ENCODE data around the gene DDX31.

Gene DDX31

GRCh38 chr9:132631685-132632084 is 38.1 kb downstream of the DDX31 start:
- DNase-seq, result no peak

- no peak for DNase-seq
Measured at GRCh38 chr9:132631280-132631679, 38.5 kb downstream of the DDX31 start.

DNA sequence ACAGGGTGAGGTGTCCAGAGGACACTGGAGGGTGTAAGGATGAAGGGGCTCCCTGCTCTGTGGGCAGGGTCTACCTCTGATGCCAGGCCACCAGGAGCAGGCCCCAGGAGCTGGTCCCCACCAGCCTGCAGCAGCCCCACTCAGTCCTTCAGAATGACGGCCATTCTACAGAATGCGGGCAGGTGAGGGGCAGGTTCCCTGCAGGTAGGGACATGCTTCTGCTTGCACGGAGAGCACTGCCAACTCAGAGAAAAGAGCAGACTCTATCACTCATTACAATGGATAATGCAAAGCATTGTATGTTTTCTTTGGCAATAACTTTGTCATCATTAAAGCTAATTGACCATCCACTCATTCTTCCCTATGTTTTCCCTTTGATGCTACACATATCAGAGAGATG is 39.0 kb downstream of the DDX31 start:
- DNase-seq, result no peak

DNA sequence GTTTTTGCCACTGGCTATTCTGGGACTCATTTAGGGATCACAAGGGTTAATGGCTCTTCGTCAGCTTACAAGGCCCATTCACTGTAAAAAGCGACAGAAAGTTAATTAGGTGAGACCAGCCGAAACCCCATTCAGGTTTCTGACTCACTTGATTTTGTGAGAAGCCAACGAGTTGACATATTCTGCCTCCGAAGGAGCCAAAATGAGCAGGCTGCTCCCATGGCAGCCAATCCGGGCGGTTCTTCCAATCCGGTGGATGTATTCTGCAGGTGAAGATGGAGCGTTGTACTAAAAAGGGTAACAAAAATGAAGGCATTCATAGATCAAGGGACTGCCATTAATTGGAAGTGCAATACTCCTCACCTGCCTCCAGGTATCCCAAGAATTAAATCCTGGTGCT is 39.7 kb downstream of the DDX31 start:
- no peak for DNase-seq

- DNase-seq, result no peak
Measured at GRCh38 chr9:132628746-132629145, 41.0 kb downstream of the DDX31 start.

DNA sequence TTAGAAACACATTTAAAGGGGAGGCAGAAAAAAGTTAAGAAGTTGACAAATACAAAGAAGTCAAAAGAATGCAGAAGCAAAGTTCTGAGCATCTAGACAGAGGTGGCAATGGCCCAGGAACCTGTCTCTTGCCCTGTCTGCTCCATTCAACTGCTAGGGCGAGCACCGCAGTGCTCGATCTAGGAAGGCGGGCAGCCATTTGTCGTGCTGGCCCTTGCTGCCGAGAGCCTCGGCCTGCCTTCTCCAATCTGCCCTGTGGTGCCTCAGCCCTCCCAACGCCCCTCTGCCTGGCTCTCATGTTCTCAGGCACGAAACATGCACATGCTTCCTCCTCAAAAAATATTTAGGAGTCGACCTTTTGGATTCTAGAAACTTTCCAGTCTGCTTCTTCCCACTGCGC is 42.2 kb downstream of the DDX31 start:
- DNase-seq, result no peak

GRCh38 chr9:132627106-132627505 is 42.7 kb downstream of the DDX31 start:
- DNase-seq, result no peak

- DNase-seq, result no peak
Measured at GRCh38 chr9:132626285-132626684, 43.5 kb downstream of the DDX31 start.

- no peak for DNase-seq
Measured at GRCh38 chr9:132622159-132622558, 47.6 kb downstream of the DDX31 start.

DNA sequence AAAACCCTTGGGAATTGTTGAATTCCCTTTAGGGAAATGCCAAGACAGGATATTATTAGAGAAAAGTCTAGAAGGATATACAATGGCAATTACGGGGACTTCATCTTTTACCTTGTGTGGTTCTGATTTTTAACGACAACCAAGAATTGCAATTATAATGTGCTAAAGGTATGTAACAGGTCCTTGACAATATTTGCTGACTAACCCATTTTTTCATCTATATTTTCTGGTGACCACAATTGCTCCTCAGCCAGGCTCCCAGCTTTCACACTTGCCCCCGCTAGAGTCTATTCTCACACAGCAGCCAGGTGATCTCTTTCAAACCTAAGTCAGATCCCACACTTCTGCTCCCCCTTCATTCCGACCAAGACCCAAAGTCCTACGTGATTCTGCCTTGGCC is 53.1 kb downstream of the DDX31 start:
- no peak for DNase-seq

DNA sequence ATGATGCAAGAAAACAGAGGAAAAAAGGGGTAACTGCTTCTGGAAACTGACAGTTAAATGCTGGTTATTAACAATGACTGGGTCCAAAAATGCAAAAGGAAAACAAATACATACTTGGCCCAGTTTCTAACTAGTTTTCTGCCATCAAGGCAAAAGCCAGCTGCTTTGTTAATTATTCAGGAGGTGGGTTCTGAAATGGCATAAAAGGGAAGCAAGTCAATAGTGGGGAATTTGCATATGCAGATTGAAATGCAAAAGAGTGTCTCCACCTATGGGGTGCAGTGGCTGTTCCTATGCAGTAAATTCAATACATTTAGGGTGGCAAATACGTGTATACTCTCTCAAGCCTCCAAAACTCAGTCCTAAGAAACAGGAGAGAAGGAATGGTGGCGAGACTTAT is 54.0 kb downstream of the DDX31 start:
- DNase-seq, result no peak

GRCh38 chr9:132614324-132614723 is 55.5 kb downstream of the DDX31 start:
- DNase-seq, result no peak

- DNase-seq, result no peak
Measured at GRCh38 chr9:132610661-132611060, 59.1 kb downstream of the DDX31 start.

GRCh38 chr9:132609829-132610228 is 60.0 kb downstream of the DDX31 start:
- no peak for DNase-seq

- DNase-seq, result no peak
Measured at GRCh38 chr9:132609184-132609583, 60.6 kb downstream of the DDX31 start.

DNA sequence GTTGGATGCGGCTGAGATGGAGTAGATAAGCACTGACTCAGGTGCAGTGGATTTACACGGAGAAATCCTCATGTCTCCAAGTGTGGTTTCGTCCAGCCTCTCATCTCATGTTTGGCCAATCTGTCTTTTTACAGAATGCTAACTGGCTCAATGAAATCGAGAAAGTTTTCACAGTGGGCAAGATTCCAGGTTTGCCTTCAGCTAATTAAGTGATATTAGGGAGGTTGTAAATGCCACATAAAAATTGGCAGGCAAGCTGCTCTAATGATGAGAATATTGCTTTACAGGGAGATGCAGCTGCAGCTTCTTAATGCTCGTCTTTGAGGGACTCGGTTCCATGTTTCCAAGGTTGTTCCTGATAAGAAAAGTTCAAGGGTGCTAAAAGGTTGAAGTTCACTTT is 63.7 kb downstream of the DDX31 start:
- no peak for DNase-seq

DNA sequence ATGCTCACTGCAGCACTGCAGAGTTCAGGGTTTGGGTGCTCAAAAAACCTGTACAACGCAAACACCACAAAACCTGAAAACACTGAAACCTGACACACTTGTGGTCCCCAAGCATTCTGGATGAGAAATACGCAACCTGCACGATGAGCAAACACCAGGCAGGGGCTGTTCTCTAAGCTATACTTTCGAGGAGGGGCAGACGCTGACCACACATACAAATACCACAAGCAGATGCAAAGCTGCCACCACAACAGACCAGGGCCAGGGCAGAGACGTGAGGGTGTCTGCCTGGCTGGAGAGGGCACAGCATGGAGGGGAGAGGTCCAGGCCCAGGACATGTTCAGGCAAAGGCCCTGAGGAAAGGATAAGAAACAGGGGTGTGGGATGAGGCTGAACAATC is 64.4 kb downstream of the DDX31 start:
- DNase-seq, result no peak

- no peak for DNase-seq
Measured at GRCh38 chr9:132602207-132602606, 67.6 kb downstream of the DDX31 start.

DNA sequence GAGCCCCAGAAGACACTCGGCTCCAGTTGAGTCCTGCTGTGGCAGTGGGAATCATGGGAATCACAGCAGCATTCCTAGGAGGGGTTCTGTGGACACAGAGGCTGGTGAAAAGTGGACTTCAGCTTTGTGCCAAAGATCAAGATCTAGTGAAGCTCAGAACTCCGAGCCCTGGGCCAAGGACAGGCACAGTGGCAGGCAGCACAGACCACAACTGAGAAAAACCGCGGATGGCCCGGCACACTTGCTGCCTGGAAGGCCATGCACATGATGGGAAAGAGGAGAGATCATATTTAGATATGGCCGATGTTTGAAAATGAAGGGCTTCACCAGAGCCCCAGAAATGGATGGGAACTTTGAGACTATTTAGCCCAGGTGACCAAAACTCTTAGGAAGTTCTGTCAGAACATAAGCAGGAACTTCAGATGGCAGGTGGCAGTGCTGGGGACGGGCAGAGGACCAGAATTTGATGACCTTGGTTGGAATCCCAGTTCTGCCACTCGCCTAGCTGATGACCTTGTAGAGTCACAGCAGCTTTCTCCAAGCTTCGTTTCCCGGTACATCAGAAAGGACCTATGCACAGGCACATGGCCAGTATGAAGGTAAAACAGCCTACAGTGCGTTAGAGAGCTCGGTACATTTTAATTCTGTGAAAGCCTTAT is 69.3 kb downstream of the DDX31 start:
- DNase-seq, result no peak

GRCh38 chr9:132597073-132597775 is 72.6 kb downstream of the DDX31 start:
- DNase-seq, result no peak

GRCh38 chr9:132596200-132596599 is 73.6 kb downstream of the DDX31 start:
- no peak for DNase-seq

DNA sequence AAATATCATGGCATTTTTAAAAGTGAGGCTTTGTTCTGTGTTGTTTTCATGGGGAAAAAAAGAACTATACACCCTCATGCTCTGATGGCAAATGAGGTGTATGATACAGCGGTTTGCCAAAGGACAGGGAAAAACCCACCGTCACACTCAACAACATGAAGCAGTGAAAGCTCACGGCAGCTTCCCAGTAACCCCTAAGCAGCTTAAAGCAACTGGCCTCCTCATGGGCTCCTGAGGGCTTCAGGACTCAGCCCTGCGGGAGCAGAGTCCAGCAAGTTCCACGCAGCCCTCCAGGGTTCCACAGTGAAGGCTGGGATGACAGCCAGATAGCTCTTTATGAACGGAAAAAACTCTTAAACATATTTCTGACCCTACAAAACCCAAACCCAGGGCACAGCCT is 74.5 kb downstream of the DDX31 start:
- no peak for DNase-seq

- DNase-seq, result no peak
Measured at GRCh38 chr9:132594412-132594811, 75.4 kb downstream of the DDX31 start.

DNA sequence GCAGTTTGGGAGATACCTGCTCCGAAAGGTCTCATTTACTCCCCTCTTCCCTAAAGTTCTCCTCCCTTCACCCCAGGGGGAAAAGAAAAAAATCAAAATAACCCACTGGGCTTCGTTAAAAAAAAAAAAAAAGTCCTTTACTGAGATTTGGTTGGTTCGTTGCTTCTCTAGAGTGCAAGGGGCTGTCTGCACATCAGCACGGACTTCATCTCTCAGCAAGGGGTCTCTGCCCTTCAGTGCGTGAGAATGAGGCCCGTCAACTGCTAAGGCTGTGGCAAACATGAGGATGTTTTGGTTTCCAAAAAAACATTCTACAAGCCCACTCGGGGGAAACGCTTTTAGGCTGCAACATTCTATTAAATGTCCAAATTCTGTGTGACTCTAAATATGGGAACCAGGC is 77.3 kb downstream of the DDX31 start:
- no peak for DNase-seq

DNA sequence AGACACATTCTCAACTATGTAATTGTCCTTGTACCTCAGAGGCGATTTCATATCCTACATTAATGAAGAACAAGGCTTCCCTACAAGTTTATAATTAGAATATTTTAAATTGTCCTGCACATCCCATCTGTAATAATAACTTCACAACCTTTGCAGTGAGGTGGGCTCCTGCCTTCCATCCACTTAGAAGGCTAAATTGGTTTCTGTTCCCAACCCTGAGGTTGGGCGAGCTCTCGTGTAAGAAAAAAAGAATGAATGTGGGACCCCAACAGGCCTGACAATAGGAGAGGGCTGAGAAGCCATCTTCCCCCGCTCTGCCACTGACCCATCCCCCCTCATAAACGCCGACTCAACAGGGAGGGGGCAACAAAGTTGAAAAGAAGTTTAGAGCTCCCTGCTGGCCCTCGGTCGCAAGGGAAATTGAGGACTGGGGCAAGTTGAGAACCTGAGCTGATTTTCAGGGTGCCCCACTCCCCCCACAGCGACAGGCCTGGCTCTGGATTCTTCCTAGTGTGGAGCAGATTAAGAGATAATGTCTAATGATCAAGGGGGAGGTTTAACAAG is 78.0 kb downstream of the DDX31 start:
- DNase-seq, result no peak
